ENCODE data around the gene PPM1L. TPM values are rescaled to one million over a fixed set of nuclear protein-coding genes. Genes with fewer than 3 reads are reported as not detected.
A peak's percentile ranks its signal among the peaks of the same experiment; 100 is the strongest.

PPM1L gene
- total RNA-seq, 1 donor from 2014 or later = 14.2 TPM

- Histone ChIP-seq H3K9me3 (no peaks in the 10 kb centered on the region), H3K36me3 (no peaks in the 10 kb centered on the region), H3K27ac (peak overlapping the region; percentile 72), H3K4me3 (peak overlapping the region in 1 of 2 donors; percentile 18), H3K4me1 (peaks cover 32% of the 10 kb centered on the region), H3K27me3 (no peaks in the 10 kb centered on the region)
- TF ChIP-seq POLR2AphosphoS5 (IDR thresholded peaks at IDR 0.05; ENCODE audit: insufficient read depth in 1 of 2, low read depth in 1 of 2) = peak in 1 of 2 donors; percentile 43
- TF ChIP-seq CTCF (IDR thresholded peaks at IDR 0.05) = no peak
- no peak for TF ChIP-seq POLR2A (IDR thresholded peaks at IDR 0.05)
- intact Hi-C loops (cut with DNase I) = no loop called here
- DNase-seq (ENCODE audit: extremely low spot score in 2 of 2) = no peak
Observed at GRCh38 chr3:160801386-160802118, 45.5 kb downstream of the PPM1L start.

GRCh38 chr3:160804762-160805161, 48.7 kb downstream of the PPM1L start:
- intact Hi-C loops (cut with DNase I) = no loop called here
- DNase-seq (ENCODE audit: extremely low spot score in 2 of 2) = no peak
- TF ChIP-seq POLR2A (IDR thresholded peaks at IDR 0.05) (no peak), POLR2AphosphoS5 (IDR thresholded peaks at IDR 0.05; ENCODE audit: insufficient read depth in 1 of 2, low read depth in 1 of 2) (no peak), CTCF (IDR thresholded peaks at IDR 0.05) (no peak)
- Histone ChIP-seq H3K27me3 (no peaks in the 10 kb centered on the region), H3K4me1 (peaks cover 45% of the 10 kb centered on the region), H3K9me3 (no peaks in the 10 kb centered on the region), H3K27ac (peak overlapping the region; percentile 58), H3K4me3 (no peak overlapping the region), H3K36me3 (no peaks in the 10 kb centered on the region)

GRCh38 chr3:160806094-160806493, 50.1 kb downstream of the PPM1L start:
- Histone ChIP-seq H3K36me3 (no peaks in the 10 kb centered on the region), H3K9me3 (no peaks in the 10 kb centered on the region), H3K4me1 (peaks cover 52% of the 10 kb centered on the region), H3K4me3 (no peak overlapping the region), H3K27me3 (no peaks in the 10 kb centered on the region), H3K27ac (no peak overlapping the region)
- intact Hi-C loops (cut with DNase I) = no loop called here
- TF ChIP-seq CTCF (IDR thresholded peaks at IDR 0.05) (no peak), POLR2AphosphoS5 (IDR thresholded peaks at IDR 0.05; ENCODE audit: insufficient read depth in 1 of 2, low read depth in 1 of 2) (no peak), POLR2A (IDR thresholded peaks at IDR 0.05) (no peak)
- DNase-seq (ENCODE audit: extremely low spot score in 2 of 2) = no peak

GRCh38 chr3:160806686-160807085, 50.7 kb downstream of the PPM1L start:
- intact Hi-C loops (cut with DNase I) = no loop called here
- no peak for DNase-seq (ENCODE audit: extremely low spot score in 2 of 2)
- no peaks in the 10 kb centered on the region for H3K36me3 ChIP-seq
- no peak overlapping the region for H3K27ac ChIP-seq
- H3K4me1 ChIP-seq = peaks cover 56% of the 10 kb centered on the region
- no peaks in the 10 kb centered on the region for H3K27me3 ChIP-seq
- TF ChIP-seq POLR2AphosphoS5 (IDR thresholded peaks at IDR 0.05; ENCODE audit: insufficient read depth in 1 of 2, low read depth in 1 of 2) = no peak
- TF ChIP-seq POLR2A (IDR thresholded peaks at IDR 0.05) = no peak
- no peak for TF ChIP-seq CTCF (IDR thresholded peaks at IDR 0.05)
- no peak overlapping the region for H3K4me3 ChIP-seq
- H3K9me3 ChIP-seq = no peaks in the 10 kb centered on the region

GRCh38 chr3:160808838-160809237, 52.8 kb downstream of the PPM1L start:
- no peak overlapping the region for H3K27ac ChIP-seq
- H3K4me3 ChIP-seq = no peak overlapping the region
- DNase-seq (ENCODE audit: extremely low spot score in 2 of 2) = no peak
- H3K27me3 ChIP-seq = no peaks in the 10 kb centered on the region
- no peaks in the 10 kb centered on the region for H3K36me3 ChIP-seq
- intact Hi-C loops (cut with DNase I) = no loop called here
- H3K9me3 ChIP-seq = no peaks in the 10 kb centered on the region
- peaks cover 49% of the 10 kb centered on the region for H3K4me1 ChIP-seq
- TF ChIP-seq CTCF (IDR thresholded peaks at IDR 0.05) = no peak
- TF ChIP-seq POLR2A (IDR thresholded peaks at IDR 0.05) = no peak
- no peak for TF ChIP-seq POLR2AphosphoS5 (IDR thresholded peaks at IDR 0.05; ENCODE audit: insufficient read depth in 1 of 2, low read depth in 1 of 2)

Data from vagina (tissue), 2 donors.